ENCODE data around the gene SNRPA1.

Gene SNRPA1

DNA sequence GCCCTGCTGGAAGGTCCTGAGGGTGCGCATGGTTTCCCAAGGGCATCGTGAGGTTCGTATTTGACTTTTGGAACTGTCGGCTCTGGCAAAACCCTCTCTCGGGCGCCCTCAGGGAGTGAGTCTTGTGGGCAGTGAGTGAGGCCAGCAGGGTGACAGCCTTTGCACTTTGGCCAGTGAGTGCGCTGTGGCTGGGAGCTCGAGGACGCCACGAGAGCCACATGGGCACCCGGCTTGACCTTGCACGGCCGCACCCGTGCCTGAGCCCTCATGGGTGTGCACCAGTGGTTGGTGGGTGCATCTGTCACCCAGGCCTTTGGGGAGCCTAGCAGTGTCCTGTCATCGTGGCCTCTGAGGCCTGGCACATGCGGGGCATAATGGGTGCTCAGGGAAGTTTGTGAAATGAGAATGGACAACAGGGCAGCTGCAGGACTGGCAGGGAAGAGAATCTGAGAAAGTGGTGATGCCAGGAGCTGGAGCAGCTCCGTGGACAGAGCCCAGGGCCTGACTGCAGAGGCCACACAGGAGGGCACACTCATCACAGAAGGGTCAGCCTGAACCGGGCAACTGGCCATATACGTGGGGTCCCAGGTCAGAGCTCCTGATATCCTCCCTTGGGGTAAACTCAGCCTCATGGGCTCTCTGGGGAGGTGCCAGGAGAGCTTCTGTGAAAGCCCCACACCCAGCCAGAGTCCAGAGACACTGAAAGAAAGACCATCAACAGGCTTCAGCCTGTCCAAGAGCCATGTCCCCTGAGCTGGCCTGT is 30.4 kb upstream of the SNRPA1 start:
- DNase-seq (ENCODE audit: low read depth): no peak
- TF ChIP-seq, protein P1, sequence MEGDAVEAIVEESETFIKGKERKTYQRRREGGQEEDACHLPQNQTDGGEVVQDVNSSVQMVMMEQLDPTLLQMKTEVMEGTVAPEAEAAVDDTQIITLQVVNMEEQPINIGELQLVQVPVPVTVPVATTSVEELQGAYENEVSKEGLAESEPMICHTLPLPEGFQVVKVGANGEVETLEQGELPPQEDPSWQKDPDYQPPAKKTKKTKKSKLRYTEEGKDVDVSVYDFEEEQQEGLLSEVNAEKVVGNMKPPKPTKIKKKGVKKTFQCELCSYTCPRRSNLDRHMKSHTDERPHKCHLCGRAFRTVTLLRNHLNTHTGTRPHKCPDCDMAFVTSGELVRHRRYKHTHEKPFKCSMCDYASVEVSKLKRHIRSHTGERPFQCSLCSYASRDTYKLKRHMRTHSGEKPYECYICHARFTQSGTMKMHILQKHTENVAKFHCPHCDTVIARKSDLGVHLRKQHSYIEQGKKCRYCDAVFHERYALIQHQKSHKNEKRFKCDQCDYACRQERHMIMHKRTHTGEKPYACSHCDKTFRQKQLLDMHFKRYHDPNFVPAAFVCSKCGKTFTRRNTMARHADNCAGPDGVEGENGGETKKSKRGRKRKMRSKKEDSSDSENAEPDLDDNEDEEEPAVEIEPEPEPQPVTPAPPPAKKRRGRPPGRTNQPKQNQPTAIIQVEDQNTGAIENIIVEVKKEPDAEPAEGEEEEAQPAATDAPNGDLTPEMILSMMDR (IDR thresholded peaks at IDR 0.05; ENCODE audit: control insufficient read depth, extremely low read depth, insufficient read depth): no peak
- H3K4me3 ChIP-seq (ENCODE audit: low read depth, low read length): no peak overlapping the region

DNA sequence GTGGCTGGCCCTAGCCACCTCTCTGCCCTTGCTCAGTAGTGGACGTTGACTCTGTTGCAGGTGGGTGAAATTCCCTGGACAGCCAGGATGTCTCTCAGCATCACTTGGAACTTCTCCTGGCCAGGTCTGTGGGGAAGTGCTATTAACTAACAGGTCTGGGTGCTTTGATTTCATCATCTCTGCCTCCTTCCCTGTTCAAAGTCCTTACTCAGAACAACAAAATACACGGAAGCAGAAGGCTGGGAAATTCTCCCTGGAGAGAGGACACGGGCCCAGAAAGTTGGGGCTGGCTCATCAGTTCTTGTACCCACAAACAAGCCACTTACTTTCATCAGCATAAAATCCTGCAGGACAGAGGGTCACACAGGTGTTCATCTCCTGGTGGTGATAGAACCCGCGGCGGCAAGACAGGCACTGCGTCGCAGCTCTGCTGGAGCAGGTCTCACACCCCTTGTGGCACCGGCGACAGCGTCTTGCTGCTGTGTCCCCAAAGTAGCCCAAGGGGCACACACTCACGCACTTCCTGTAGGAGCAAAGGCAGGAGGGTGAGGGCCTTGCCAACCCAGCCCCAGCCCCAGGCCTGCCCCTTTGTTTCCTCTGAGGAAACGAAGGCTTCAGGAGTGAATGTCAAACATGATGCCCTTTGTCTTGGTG is 29.6 kb upstream of the SNRPA1 start:
- TF ChIP-seq, protein P1 (IDR thresholded peaks at IDR 0.05; ENCODE audit: control insufficient read depth, extremely low read depth, insufficient read depth): no peak
- DNase-seq (ENCODE audit: low read depth): no peak
- H3K4me3 ChIP-seq (ENCODE audit: low read depth, low read length): no peak overlapping the region

DNA sequence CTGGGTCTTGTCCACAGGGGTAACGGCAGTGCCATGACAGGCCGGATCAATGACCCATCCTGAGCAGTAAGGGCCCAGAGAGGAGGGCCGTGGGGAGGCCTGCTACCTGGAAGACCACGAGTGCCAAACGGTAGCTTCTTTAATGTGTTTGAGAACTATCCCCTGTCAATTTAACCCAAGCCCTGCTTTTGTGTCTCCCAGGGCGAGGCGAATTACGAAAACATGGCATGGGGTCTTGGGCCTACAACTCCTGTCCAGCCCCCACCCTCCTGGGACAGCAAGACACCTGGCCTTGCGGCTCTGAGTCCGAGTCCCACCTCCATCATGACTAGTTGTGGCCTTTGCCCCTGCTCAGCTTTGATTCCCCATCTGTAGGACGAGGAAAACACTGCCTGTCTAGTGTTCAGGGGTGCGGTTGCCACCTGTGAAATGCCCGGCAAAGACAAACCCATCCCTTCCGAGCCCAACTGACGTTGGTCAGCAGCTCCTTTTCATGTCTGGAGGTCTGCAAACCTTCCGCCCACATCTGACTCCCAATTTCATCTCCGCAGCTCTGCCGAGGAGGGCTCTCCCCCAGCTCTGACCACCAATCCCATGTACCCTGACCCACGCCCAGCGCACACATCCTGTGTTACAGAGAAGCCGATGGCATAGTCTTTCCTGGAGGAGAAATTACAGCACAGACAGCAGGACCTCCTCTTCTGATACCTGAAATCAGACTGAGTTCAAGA is 28.9 kb upstream of the SNRPA1 start:
- H3K4me3 ChIP-seq (ENCODE audit: low read depth, low read length): no peak overlapping the region
- DNase-seq (ENCODE audit: low read depth): no peak
- TF ChIP-seq, protein P1 (IDR thresholded peaks at IDR 0.05; ENCODE audit: control insufficient read depth, extremely low read depth, insufficient read depth): no peak

DNA sequence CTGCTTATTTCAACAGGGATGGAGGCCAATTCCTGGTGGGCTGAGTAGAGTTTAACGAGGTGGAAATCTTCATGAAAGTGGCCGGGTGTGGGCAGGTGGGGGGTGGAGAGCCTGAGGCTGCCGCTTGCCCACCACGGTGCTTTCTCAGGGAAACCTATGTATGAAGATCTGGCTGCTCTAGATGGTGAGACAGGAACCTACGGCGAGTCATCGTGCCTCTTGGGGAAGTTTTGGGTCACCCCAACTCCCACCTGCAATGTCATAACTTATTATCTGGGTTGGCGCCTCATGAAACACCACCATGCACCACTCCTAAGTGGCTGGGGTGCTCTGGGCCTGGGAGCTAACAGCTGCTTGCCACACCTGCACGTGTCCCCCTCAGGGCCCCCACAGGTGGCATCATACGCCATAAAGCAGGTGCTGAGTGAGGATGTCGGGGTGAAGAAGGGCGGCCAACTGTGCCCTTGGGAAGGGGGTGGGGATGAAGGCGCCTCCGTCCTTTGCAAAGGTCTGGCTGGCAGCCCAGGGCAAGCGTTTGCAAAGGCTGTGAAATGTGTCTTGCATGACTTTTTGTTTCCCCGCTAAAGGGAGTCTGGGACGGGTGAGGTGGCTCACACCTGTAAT is 27.9 kb upstream of the SNRPA1 start:
- no peak for DNase-seq (ENCODE audit: low read depth)
- TF ChIP-seq, protein P1 (IDR thresholded peaks at IDR 0.05; ENCODE audit: control insufficient read depth, extremely low read depth, insufficient read depth): no peak
- H3K4me3 ChIP-seq (ENCODE audit: low read depth, low read length): no peak overlapping the region

DNA sequence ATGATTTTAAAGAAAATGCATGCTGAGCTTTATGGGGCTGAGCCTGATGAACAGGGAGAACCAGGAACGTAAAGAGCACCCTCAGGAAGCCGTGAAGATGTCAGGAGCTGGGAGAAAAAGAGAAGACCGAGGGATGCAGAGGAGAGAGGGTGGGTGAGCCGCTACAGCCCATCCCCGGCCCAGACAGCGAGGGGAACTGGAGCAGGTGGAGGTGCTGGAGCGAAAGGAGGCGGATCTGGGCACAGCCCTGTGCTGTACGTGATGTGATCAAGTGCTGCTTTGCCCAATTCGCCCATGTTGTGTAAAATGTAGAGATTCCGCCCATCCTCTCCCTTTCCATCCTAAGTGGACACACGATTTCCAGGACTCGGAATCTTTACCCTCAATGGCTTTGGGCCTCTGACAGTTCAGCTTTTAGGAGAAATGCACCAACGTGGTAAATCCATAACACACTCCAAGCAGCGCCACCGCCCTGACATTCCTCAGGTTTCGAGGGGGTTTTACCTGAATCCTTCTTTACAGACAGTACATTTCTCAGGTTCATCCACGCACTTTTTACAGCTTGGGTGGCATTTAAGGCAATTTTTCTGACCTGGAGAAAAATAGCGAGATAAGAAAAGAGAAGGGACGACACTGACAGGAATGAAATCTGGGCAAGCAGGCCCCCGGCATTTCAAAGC is 27.1 kb upstream of the SNRPA1 start:
- H3K4me3 ChIP-seq (ENCODE audit: low read depth, low read length): no peak overlapping the region
- TF ChIP-seq, protein P1 (IDR thresholded peaks at IDR 0.05; ENCODE audit: control insufficient read depth, extremely low read depth, insufficient read depth): no peak
- DNase-seq (ENCODE audit: low read depth): no peak

DNA sequence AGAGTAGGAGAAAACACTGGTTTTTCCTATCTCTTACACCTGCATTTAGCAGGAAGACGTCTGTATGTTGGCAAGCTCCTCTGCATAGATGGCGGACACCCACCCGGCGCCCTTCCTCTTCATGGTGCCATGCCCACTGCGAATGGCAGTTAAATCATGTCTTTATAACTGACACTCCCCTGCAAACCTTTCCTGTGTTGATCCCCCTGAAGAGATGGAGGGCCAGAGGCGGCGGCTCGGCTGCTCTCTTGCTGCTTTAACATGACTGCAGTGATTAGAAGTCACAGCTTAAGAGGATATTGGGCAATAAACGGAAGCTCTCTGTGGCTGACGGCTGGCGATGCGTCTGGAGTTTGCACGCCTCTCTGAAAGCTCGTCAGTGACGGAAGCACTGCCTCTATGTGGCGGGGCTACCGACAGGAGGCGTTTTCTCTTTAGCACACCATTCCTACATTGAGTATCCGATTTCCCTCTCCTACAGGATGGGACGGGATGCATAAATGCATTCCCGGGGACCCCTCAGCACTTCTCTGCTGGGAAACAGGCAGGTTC is 25.5 kb upstream of the SNRPA1 start:
- no peak overlapping the region for H3K4me3 ChIP-seq (ENCODE audit: low read depth, low read length)
- DNase-seq (ENCODE audit: low read depth): no peak
- TF ChIP-seq, protein P1 (IDR thresholded peaks at IDR 0.05; ENCODE audit: control insufficient read depth, extremely low read depth, insufficient read depth): no peak
